Occipital lobe (tissue), 2 donors: ENCODE measurements around the gene SLC5A11. TPM values are rescaled to one million over a fixed set of nuclear protein-coding genes. Genes with fewer than 3 reads are reported as not detected.
"Not testable (repeated sequence)": the region's sequence is repeated elsewhere in the genome, so short reads cannot be mapped to it uniquely, and the experiment has no call there.

Experiments
- DNase-seq: peaks from one replicate; lab custom pipeline; 2025; lab: John Stamatoyannopoulos, UW
- total RNA-seq: library from RNA; depleted of rRNA; stranded (reverse); fragments of >200 nt; gene quantifications from one replicate; pipeline ENCODE4 v1.2.3, GENCODE V29; 2014

SLC5A11 gene
- total RNA-seq, 1 donor from 2014 or later: not detected

GRCh38 chr16:24836836-24837235 lies 8.9 kb upstream of the SLC5A11 start:
- DNase-seq: no peak

- no peak for DNase-seq
These were observed 7.8 kb upstream of the SLC5A11 start for GRCh38 chr16:24837969-24838368.

- DNase-seq: peak; percentile 64
These were observed 7.1 kb upstream of the SLC5A11 start for GRCh38 chr16:24838554-24839266.

- no peak for DNase-seq
These were observed 6.3 kb upstream of the SLC5A11 start for GRCh38 chr16:24839347-24839972.

GRCh38 chr16:24841291-24841690 lies 4.5 kb upstream of the SLC5A11 start:
- no peak for DNase-seq

GRCh38 chr16:24844101-24845030 lies 1.4 kb upstream of the SLC5A11 start:
- no peak for DNase-seq

GRCh38 chr16:24845031-24845365 lies 765 bp upstream of the SLC5A11 start:
- DNase-seq: not testable (repeated sequence)

GRCh38 chr16:24846548-24847357 lies 990 bp downstream of the SLC5A11 start:
- DNase-seq: no peak

- DNase-seq: no peak
These were observed 1.5 kb downstream of the SLC5A11 start for GRCh38 chr16:24847358-24847664.

- no peak for DNase-seq
These were observed 2.3 kb downstream of the SLC5A11 start for GRCh38 chr16:24848065-24848464.

GRCh38 chr16:24849641-24850040 lies 3.9 kb downstream of the SLC5A11 start:
- no peak for DNase-seq

GRCh38 chr16:24850289-24850938 lies 4.7 kb downstream of the SLC5A11 start:
- no peak for DNase-seq

- DNase-seq: no peak
These were observed 5.9 kb downstream of the SLC5A11 start for GRCh38 chr16:24851700-24852099.

GRCh38 chr16:24852281-24852721 lies 6.5 kb downstream of the SLC5A11 start:
- no peak for DNase-seq

GRCh38 chr16:24853169-24853824 lies 7.5 kb downstream of the SLC5A11 start:
- DNase-seq: no peak

GRCh38 chr16:24853830-24854229 lies 8.1 kb downstream of the SLC5A11 start:
- DNase-seq: peak; percentile 68

GRCh38 chr16:24854607-24855171 lies 8.9 kb downstream of the SLC5A11 start:
- DNase-seq: no peak

GRCh38 chr16:24855678-24856077 lies 9.9 kb downstream of the SLC5A11 start:
- DNase-seq: no peak

GRCh38 chr16:24856871-24857270 lies 11.1 kb downstream of the SLC5A11 start:
- DNase-seq: not testable (repeated sequence)
